A673 (cell line): ENCODE measurements around the gene C2orf76.

ENCODE experiments used
- CTCF ChIP-seq: fragments of 300-800, 200-600 bp; sonication (generic); conservative IDR thresholded peaks from 2 replicates; pipeline ENCODE4 v1.5.1; 2017; ENCODE audit warnings: low read depth, mild to moderate bottlenecking, antibody characterized with exemption, low read length, moderate library complexity, mixed read lengths
- EZH2 ChIP-seq: fragments of 200-600 bp; sonication (generic); IDR thresholded peaks from 2 replicates; pipeline ENCODE4 v1.6.1; 2017; ENCODE audit warnings: borderline replicate concordance, low read depth, mild to moderate bottlenecking, mixed read lengths, antibody characterized with exemption, low read length; ENCODE audit not compliant: poor library complexity, severe bottlenecking

GRCh38 chr2:119365436-119365835, 1.2 kb downstream of the C2orf76 start:
- TF ChIP-seq CTCF (no peak), EZH2 (no peak)
